Bone marrow (tissue), 2 donors: ENCODE measurements around the gene CAMK1D.
"Not testable (repeated sequence)": the region's sequence is repeated elsewhere in the genome, so short reads cannot be mapped to it uniquely, and the experiment has no call there.

Experiments used
- DNase-seq, 2 donors: peaks; one replicate each; lab custom pipeline; 2025; lab: John Stamatoyannopoulos, UW

The CAMK1D gene

GRCh38 chr10:12340937-12341336, 8.4 kb upstream of the CAMK1D start:
- DNase-seq = no peak

- no peak for DNase-seq
These were observed 7.8 kb upstream of the CAMK1D start for GRCh38 chr10:12341526-12341925.

GRCh38 chr10:12344375-12345110, 4.8 kb upstream of the CAMK1D start:
- DNase-seq = no peak

GRCh38 chr10:12346707-12347106, 2.6 kb upstream of the CAMK1D start:
- no peak for DNase-seq

- no peak for DNase-seq
These were observed 965 bp upstream of the CAMK1D start for GRCh38 chr10:12348294-12348869.

GRCh38 chr10:12349629-12350166, 351 bp downstream of the CAMK1D start:
- DNase-seq = no peak

GRCh38 chr10:12350167-12350872, 973 bp downstream of the CAMK1D start:
- peak; percentile 10 to 38 for DNase-seq

- DNase-seq = no peak
These were observed 1.6 kb downstream of the CAMK1D start for GRCh38 chr10:12350925-12351324.

GRCh38 chr10:12351447-12351846, 2.1 kb downstream of the CAMK1D start:
- DNase-seq = no peak

- DNase-seq = no peak
These were observed 2.5 kb downstream of the CAMK1D start for GRCh38 chr10:12351889-12352288.

- no peak for DNase-seq
These were observed 4.3 kb downstream of the CAMK1D start for GRCh38 chr10:12353399-12354242.

- not testable (repeated sequence) for DNase-seq
These were observed 5.3 kb downstream of the CAMK1D start for GRCh38 chr10:12354696-12355095.

- no peak for DNase-seq
These were observed 6.0 kb downstream of the CAMK1D start for GRCh38 chr10:12355384-12355783.

- DNase-seq = no peak
These were observed 8.3 kb downstream of the CAMK1D start for GRCh38 chr10:12357525-12358151.

- DNase-seq = no peak
These were observed 9.7 kb downstream of the CAMK1D start for GRCh38 chr10:12358863-12359564.

GRCh38 chr10:12360461-12360860, 11.1 kb downstream of the CAMK1D start:
- DNase-seq = no peak

GRCh38 chr10:12361115-12361514, 11.8 kb downstream of the CAMK1D start:
- DNase-seq = not testable (repeated sequence)

GRCh38 chr10:12364559-12364958, 15.2 kb downstream of the CAMK1D start:
- DNase-seq = no peak

GRCh38 chr10:12367272-12367671, 17.9 kb downstream of the CAMK1D start:
- DNase-seq = no peak

- no peak for DNase-seq
These were observed 20.6 kb downstream of the CAMK1D start for GRCh38 chr10:12369982-12370381.

GRCh38 chr10:12372846-12373245, 23.5 kb downstream of the CAMK1D start:
- no peak for DNase-seq
